ENCODE data around the gene C2CD5. TPM values are rescaled to one million over a fixed set of nuclear protein-coding genes. Genes with fewer than 3 reads are reported as not detected.

Gene C2CD5
- total RNA-seq, 4 donors from 2014 or later = 15.2 to 33.2 (median 22.7) TPM

DNA sequence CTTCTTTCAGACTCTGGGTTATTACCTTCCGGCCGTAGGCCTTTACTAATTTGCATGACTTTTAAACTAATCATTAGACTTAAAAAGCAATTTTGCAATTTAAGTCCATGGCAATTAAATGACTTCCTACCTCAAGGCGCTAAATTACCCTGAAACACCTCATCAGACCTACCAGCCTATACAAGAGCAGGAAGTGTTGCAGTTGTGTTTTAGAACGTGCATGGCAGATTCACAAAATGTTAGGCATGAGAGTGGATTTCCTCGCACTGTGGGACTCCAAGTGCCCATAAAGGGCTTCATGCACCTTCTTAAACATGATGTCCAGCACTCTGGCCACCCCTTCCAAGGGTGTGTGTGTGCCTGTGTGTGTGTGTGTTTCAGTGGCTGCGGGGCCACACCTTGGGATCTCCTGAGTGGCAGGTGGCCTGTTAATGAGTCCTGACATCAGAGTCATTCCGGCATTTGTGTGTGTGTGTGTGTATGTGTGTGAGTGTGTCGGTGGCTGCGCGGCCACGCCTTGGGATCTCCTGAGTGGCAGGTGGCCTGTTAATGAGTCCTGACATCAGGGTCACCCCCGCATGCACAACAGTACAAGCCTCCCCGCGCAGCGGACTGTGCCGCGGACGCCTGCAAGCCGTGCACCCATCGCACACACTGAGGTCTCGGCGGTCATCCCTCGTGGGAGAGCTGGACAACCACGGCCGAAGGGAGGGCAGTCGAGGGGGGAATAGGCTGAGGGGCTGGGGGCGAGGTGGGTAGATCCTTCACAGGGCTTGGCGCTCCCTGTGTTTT, 900 bp downstream of the C2CD5 start:
- WGBS = 15% methylated on average over 12 of the region's 28 CpGs

DNA sequence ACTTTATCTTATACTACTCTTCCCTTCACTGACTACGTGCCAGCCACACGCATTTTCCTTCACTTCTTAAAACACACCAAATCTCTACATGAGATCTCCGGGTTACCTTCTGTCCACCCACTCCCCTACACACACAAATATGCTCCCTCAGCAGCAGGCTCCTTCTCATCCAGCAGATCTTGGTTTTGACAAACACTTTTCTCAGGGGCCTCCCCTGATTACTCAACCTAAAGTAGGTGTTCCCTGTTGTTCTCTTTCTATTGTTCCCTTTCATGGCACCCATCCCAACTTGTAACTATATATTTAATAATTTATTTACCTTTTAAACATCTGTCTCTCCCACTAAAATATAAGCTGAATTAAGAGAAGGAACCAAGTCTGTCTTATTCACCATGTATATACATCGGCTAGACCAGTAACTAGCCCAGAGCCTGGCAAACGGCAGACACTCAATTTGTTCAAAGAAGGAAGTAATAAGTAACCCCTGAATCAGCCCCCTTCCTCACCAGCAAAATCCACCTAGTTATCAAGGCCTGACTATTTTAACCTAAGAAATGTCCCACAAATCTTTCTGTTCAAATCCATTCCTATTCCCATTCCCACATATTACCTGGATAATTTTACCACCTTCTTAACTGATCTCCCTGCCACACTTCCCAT, 2.7 kb downstream of the C2CD5 start:
- Histone ChIP-seq H3K27me3 (no peaks in the 10 kb centered on the region), H3K9me3 (no peaks in the 10 kb centered on the region), H3K36me3 (peaks cover 0 to 3% (median 0%) of the 10 kb centered on the region in 4 donors), H3K27ac (replicated peaks in 1 of 4) (no peak overlapping the region), H3K4me3 (no peak overlapping the region), H3K4me1 (peaks cover 31 to 64% (median 61%) of the 10 kb centered on the region in 4 donors)
- TF ChIP-seq, protein P1, sequence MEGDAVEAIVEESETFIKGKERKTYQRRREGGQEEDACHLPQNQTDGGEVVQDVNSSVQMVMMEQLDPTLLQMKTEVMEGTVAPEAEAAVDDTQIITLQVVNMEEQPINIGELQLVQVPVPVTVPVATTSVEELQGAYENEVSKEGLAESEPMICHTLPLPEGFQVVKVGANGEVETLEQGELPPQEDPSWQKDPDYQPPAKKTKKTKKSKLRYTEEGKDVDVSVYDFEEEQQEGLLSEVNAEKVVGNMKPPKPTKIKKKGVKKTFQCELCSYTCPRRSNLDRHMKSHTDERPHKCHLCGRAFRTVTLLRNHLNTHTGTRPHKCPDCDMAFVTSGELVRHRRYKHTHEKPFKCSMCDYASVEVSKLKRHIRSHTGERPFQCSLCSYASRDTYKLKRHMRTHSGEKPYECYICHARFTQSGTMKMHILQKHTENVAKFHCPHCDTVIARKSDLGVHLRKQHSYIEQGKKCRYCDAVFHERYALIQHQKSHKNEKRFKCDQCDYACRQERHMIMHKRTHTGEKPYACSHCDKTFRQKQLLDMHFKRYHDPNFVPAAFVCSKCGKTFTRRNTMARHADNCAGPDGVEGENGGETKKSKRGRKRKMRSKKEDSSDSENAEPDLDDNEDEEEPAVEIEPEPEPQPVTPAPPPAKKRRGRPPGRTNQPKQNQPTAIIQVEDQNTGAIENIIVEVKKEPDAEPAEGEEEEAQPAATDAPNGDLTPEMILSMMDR (IDR thresholded peaks at IDR 0.05) = no peak
- TF ChIP-seq POLR2A (IDR thresholded peaks at IDR 0.05; ENCODE audit: low read depth) = no peak
- TF ChIP-seq POLR2AphosphoS5 (IDR thresholded peaks at IDR 0.05) = no peak
- TF ChIP-seq EP300 (IDR thresholded peaks at IDR 0.05) = no peak
- 86% methylated on average over 5 of the region's 5 CpGs for WGBS
- DNase-seq (ENCODE audit: extremely low spot score) = no peak
- intact Hi-C loops (cut with DNase I) = loop anchor here (2.0 kb wide), 1 partner anchor 83 kb away; the partner anchor contains the start of gene ETNK1

More for the DNA sequence above, 900 bp downstream of the C2CD5 start:
- DNase-seq (ENCODE audit: extremely low spot score) = no peak
- H3K9me3 ChIP-seq = no peaks in the 10 kb centered on the region
- peaks cover 0 to 3% (median 0%) of the 10 kb centered on the region in 4 donors for H3K36me3 ChIP-seq
- intact Hi-C loops (cut with DNase I) = loop anchor here (2.0 kb wide), 1 partner anchor 81 kb away; the partner anchor contains the start of gene ETNK1
- H3K4me3 ChIP-seq = peak overlapping the region; percentile 79 to 95 (median 88)
- H3K27me3 ChIP-seq = no peaks in the 10 kb centered on the region
- no peak for TF ChIP-seq POLR2A (IDR thresholded peaks at IDR 0.05; ENCODE audit: low read depth)
- no peak for TF ChIP-seq POLR2AphosphoS5 (IDR thresholded peaks at IDR 0.05)
- no peak for TF ChIP-seq EP300 (IDR thresholded peaks at IDR 0.05)
- TF ChIP-seq, protein P1 (IDR thresholded peaks at IDR 0.05) = no peak
- peaks cover 31 to 50% (median 45%) of the 10 kb centered on the region in 4 donors for H3K4me1 ChIP-seq
- H3K27ac ChIP-seq (replicated peaks in 1 of 4) = peak overlapping the region; percentile 93 to 97 (median 95)

DNA sequence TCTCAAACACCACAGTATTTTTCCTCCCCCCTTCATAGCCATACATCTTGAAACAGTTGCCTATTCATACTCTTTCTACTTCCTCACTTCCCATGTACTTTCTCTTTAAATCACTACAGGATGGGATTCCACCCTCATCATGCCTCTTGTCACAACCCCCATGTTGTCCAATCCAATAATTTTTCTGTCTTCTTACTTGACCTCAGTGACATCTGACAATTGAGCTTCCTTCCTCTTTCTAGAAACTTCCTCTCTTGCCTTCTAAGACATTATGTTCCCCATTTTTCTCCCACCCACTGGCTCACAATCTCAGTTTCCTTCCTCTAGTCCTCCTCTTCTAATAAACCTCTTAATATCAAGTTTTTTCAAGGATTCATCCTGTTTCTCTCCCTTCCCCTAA, 5.3 kb downstream of the C2CD5 start:
- peak overlapping the region in 3 of 4 donors; percentile 1 to 50 (median 37) for H3K27ac ChIP-seq (replicated peaks in 1 of 4)
- H3K9me3 ChIP-seq = no peaks in the 10 kb centered on the region
- H3K27me3 ChIP-seq = no peaks in the 10 kb centered on the region
- H3K36me3 ChIP-seq = peaks cover 0 to 7% (median under 1%) of the 10 kb centered on the region in 4 donors
- peaks cover 31 to 62% (median 57%) of the 10 kb centered on the region in 4 donors for H3K4me1 ChIP-seq
- TF ChIP-seq EP300 (IDR thresholded peaks at IDR 0.05) = no peak
- TF ChIP-seq, protein P1 (IDR thresholded peaks at IDR 0.05) = no peak
- TF ChIP-seq POLR2AphosphoS5 (IDR thresholded peaks at IDR 0.05) = no peak
- no peak for TF ChIP-seq POLR2A (IDR thresholded peaks at IDR 0.05; ENCODE audit: low read depth)
- no peak overlapping the region for H3K4me3 ChIP-seq
- intact Hi-C loops (cut with DNase I) = no loop called here
- DNase-seq (ENCODE audit: extremely low spot score) = no peak

DNA sequence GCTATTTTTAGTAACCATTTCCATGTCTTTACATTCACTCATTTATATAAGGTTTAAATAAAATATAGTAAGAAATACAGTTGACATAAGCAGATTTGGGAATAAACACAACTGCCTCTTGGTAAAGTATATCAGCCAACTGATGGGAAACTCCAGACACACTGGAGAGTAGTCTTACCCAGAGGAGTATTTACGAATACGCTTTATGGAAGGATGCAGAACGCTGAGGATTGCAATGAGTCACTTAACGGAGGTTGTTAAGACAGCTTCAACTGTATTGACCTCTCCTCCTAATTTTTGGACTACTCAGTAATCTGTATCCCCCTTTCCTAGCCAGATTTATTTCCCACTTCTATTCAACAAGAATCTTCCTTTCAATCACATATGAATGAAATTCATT, 6.0 kb downstream of the C2CD5 start:
- no peak for DNase-seq (ENCODE audit: extremely low spot score)
- intact Hi-C loops (cut with DNase I) = no loop called here
- H3K9me3 ChIP-seq = no peaks in the 10 kb centered on the region
- TF ChIP-seq, protein P1 (IDR thresholded peaks at IDR 0.05) = no peak
- H3K4me1 ChIP-seq = peaks cover 29 to 59% (median 53%) of the 10 kb centered on the region in 4 donors
- peaks cover 0 to 15% (median 7%) of the 10 kb centered on the region in 4 donors for H3K36me3 ChIP-seq
- H3K27ac ChIP-seq (replicated peaks in 1 of 4) = peak overlapping the region in 1 of 4 donors; percentile 50
- 78% methylated on average over 4 of the region's 4 CpGs for WGBS
- no peaks in the 10 kb centered on the region for H3K27me3 ChIP-seq
- no peak overlapping the region for H3K4me3 ChIP-seq
